DND-41 (cell line): ENCODE measurements around the gene TPD52L2.
A peak's percentile ranks its signal among the peaks of the same experiment; 100 is the strongest.
"Not testable (repeated sequence)": the region's sequence is repeated elsewhere in the genome, so short reads cannot be mapped to it uniquely, and the experiment has no call there.

Source experiments
- ATAC-seq: fragments of 200-7000 bp; cut with Tn5 transposase; 3 replicates; pipeline ENCODE4 v1.9.1; 2021; ENCODE audit warnings: low read depth; ENCODE audit not compliant: insufficient read depth
- DNase-seq: peaks from one replicate; pipeline ENCODE4 v3.0.0-alpha.2; 2020
- H2AFZ ChIP-seq: 2 replicates; pipeline ENCODE4 v1.6.0; 2012; ENCODE audit warnings: low read depth, low read length
- H3K27ac ChIP-seq: 2 replicates; pipeline ENCODE4 v1.5.1; 2012; ENCODE audit warnings: low read length, inconsistent platforms
- H3K27me3 ChIP-seq: fragments of 200-600 bp; sonication (generic); 2 replicates; pipeline ENCODE4 v1.6.0; 2012; ENCODE audit warnings: low read length, mild to moderate bottlenecking, inconsistent platforms; ENCODE audit not compliant: insufficient read depth, poor library complexity
- H3K36me3 ChIP-seq: 2 replicates; pipeline ENCODE4 v1.5.1; 2012; ENCODE audit warnings: low read length, inconsistent platforms; ENCODE audit not compliant: insufficient read depth
- H3K4me1 ChIP-seq: 2 replicates; pipeline ENCODE4 v1.5.1; 2012; ENCODE audit warnings: mild to moderate bottlenecking, low read length; ENCODE audit not compliant: insufficient read depth
- H3K4me2 ChIP-seq: 2 replicates; pipeline ENCODE4 v1.6.0; 2012; ENCODE audit warnings: mild to moderate bottlenecking, moderate library complexity, low read length, inconsistent platforms; ENCODE audit not compliant: insufficient read depth
- H3K4me3 ChIP-seq, 2 experiments: fragments of 200-600 bp in 1 of 2; shearing (Covaris generic) in 1 of 2; 2 replicates each; pipeline ENCODE4 v1.5.1; 2012 to 2016; ENCODE audit warnings: inconsistent platforms in 2 of 2, low read length in 2 of 2, mild to moderate bottlenecking in 2 of 2, low read depth in 1 of 2, moderate library complexity in 1 of 2
- H3K79me2 ChIP-seq: 2 replicates; pipeline ENCODE4 v1.6.0; 2012; ENCODE audit warnings: low read length, inconsistent platforms; ENCODE audit not compliant: insufficient read depth
- H3K9ac ChIP-seq: 2 replicates; pipeline ENCODE4 v1.6.0; 2012; ENCODE audit warnings: low read depth, mild to moderate bottlenecking, inconsistent platforms, low read length, moderate library complexity
- H3K9me3 ChIP-seq: 2 replicates; pipeline ENCODE4 v1.5.1; 2012; ENCODE audit warnings: low read length, moderate library complexity, mild to moderate bottlenecking, inconsistent platforms; ENCODE audit not compliant: insufficient read depth, severe bottlenecking
- H4K20me1 ChIP-seq: 2 replicates; pipeline ENCODE4 v1.6.0; 2012; ENCODE audit warnings: low read length; ENCODE audit not compliant: insufficient read depth
- EZH2 ChIP-seq: IDR thresholded peaks from 3 replicates; pipeline ENCODE4 v1.6.1; 2012; ENCODE audit warnings: borderline replicate concordance, low read depth, mild to moderate bottlenecking, moderate library complexity, low read length, inconsistent platforms; ENCODE audit not compliant: severe bottlenecking
- TF ChIP-seq, protein P1 (sequence below): IDR thresholded peaks from 2 replicates; pipeline ENCODE4 v1.5.1; 2012; ENCODE audit warnings: borderline replicate concordance, low read length, moderate library complexity, mild to moderate bottlenecking; ENCODE audit not compliant: poor library complexity, severe bottlenecking; ENCODE audit errors: extremely low read depth

TPD52L2 gene

DNA sequence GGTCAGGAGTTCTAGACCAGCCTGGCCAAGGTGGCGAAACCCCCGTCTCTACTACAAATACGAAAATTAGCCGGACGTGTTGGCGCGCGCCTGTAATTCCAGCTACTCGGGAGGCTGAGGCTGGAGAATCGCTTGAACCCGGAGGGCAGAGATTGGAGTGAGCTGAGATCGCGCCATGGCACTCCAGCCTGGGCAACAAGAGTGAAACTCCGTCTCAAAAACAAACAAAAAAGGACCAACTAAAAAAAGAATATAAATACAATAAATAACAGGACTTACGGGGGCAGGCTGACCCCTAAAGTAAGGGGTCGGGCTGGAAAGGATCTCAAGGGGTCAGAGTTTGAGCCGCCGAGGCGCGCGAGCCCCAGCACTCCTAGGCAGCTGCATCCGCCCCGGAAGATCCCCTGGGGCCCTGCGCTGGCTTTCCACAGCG, 509 bp upstream of the TPD52L2 start:
- peaks cover 43% of the 10 kb centered on the region for H3K36me3 ChIP-seq

DNA sequence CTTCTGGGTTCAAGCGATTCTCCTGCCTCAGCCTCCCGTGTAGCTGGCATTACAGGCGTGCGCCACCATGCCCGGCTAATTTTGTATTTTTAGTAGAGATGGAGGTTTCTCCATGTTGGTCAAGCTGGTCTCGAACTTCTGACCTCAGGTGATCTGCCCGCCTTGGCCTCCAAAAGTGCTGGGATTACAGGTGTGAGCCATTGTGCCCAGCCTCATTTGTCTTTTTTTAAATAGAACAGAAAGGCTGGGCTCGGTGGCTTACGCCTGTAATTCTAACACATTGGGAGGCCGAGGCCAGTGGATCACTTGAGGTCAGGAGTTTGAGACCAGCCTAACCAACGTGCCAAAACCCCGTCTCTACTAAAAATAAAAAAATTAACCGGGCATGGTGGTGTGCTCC, 2.0 kb downstream of the TPD52L2 start:
- peaks cover 60% of the 10 kb centered on the region for H3K79me2 ChIP-seq
- H2AFZ ChIP-seq, H3K9ac ChIP-seq, DNase-seq, H3K27ac ChIP-seq, H3K9me3 ChIP-seq, ATAC-seq, H3K27me3 ChIP-seq, H4K20me1 ChIP-seq: not testable (repeated sequence)
- peaks cover 39% of the 10 kb centered on the region for H3K4me1 ChIP-seq
- peak overlapping the region in 1 of 2 experiments; percentile 20; a peak in 1 of 4 replicates for H3K4me3 ChIP-seq
- H3K4me2 ChIP-seq: peak overlapping the region; percentile 99; the same call in 1 of the 2 replicates
- peaks cover 54% of the 10 kb centered on the region for H3K36me3 ChIP-seq

More for the DNA sequence above, 509 bp upstream of the TPD52L2 start:
- Histone ChIP-seq H3K9me3 (no peaks in the 10 kb centered on the region), H2AFZ (peak overlapping the region; percentile 95), H3K4me1 (peaks cover 39% of the 10 kb centered on the region), H4K20me1 (peaks cover 15% of the 10 kb centered on the region), H3K4me2 (peak overlapping the region; percentile 99), H3K27me3 (no peaks in the 10 kb centered on the region), H3K27ac (peak overlapping the region; percentile 72), H3K4me3 (peak overlapping the region; percentile 85 to 97), H3K9ac (peak overlapping the region; percentile 91), H3K79me2 (peaks cover 60% of the 10 kb centered on the region)
- no peak for DNase-seq
- TF ChIP-seq, protein P1, sequence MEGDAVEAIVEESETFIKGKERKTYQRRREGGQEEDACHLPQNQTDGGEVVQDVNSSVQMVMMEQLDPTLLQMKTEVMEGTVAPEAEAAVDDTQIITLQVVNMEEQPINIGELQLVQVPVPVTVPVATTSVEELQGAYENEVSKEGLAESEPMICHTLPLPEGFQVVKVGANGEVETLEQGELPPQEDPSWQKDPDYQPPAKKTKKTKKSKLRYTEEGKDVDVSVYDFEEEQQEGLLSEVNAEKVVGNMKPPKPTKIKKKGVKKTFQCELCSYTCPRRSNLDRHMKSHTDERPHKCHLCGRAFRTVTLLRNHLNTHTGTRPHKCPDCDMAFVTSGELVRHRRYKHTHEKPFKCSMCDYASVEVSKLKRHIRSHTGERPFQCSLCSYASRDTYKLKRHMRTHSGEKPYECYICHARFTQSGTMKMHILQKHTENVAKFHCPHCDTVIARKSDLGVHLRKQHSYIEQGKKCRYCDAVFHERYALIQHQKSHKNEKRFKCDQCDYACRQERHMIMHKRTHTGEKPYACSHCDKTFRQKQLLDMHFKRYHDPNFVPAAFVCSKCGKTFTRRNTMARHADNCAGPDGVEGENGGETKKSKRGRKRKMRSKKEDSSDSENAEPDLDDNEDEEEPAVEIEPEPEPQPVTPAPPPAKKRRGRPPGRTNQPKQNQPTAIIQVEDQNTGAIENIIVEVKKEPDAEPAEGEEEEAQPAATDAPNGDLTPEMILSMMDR: no peak
- TF ChIP-seq EZH2: no peak
- no peak for ATAC-seq

DNA sequence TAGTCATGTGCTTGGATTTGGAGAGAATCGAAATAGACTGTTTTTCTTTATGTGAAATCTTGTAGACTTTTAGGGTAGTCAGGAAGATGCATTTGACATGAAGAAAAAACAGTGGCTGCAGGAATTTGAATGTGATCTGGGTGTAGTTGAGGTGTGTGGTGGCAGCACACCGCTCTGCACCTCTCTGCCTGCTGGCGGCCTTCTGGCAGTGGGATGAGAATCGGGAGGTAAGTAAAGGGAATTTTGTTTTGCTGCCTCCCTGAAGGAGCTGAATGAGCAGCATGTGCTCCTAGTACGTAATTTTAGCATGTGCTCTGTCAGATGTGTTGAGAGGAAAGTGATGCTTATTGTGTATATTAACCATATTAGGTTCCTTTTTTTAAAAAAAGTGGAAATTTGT, 3.2 kb downstream of the TPD52L2 start:
- no peak overlapping the region for H2AFZ ChIP-seq
- H4K20me1 ChIP-seq: peaks cover 10% of the 10 kb centered on the region
- peaks cover 57% of the 10 kb centered on the region for H3K79me2 ChIP-seq
- DNase-seq: no peak
- no peak overlapping the region for H3K4me2 ChIP-seq
- H3K9ac ChIP-seq: no peak overlapping the region
- no peaks in the 10 kb centered on the region for H3K9me3 ChIP-seq
- no peak overlapping the region for H3K27ac ChIP-seq
- no peak overlapping the region for H3K4me3 ChIP-seq
- TF ChIP-seq EZH2: no peak
- TF ChIP-seq, protein P1: no peak
- no peaks in the 10 kb centered on the region for H3K27me3 ChIP-seq
- H3K4me1 ChIP-seq: peaks cover 36% of the 10 kb centered on the region
- ATAC-seq: no peak
- peaks cover 56% of the 10 kb centered on the region for H3K36me3 ChIP-seq

- no peak overlapping the region for H3K4me2 ChIP-seq
- H3K9me3 ChIP-seq: no peaks in the 10 kb centered on the region
- ATAC-seq (no peak), DNase-seq (no peak)
- H3K27me3 ChIP-seq: no peaks in the 10 kb centered on the region
- H4K20me1 ChIP-seq: peaks cover 18% of the 10 kb centered on the region
- no peak overlapping the region for H3K9ac ChIP-seq
- no peak overlapping the region for H2AFZ ChIP-seq
- H3K27ac ChIP-seq: no peak overlapping the region
- TF ChIP-seq EZH2: no peak
- TF ChIP-seq, protein P1: no peak
- no peak overlapping the region for H3K4me3 ChIP-seq
- H3K36me3 ChIP-seq: peaks cover 86% of the 10 kb centered on the region
- H3K4me1 ChIP-seq: no peaks in the 10 kb centered on the region
- peaks cover 25% of the 10 kb centered on the region; the same call in 1 of the 2 replicates for H3K79me2 ChIP-seq
Observed at GRCh38 chr20:63873477-63873971, 8.5 kb downstream of the TPD52L2 start.

DNA sequence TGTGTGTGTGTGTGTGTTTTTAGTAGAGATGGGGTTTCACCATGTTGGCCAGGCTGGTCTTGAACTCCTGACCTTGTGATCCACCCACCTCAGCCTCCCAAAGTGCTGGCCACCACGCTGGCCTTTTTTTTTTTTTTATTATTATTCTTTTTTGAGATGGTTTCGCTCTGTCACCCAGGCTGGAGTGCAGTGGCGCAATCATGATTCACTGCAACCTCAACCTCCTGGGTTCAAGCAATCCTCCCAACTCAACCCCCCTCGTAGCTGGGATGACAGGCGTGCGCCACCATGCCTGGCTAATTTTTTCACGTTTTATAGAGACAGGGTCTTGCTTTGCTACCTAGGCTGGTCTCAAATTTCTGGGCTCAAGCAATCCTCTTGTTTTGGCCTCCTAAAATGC, 9.2 kb downstream of the TPD52L2 start:
- not testable (repeated sequence) for H2AFZ ChIP-seq, H3K4me1 ChIP-seq, H3K4me3 ChIP-seq, H3K4me2 ChIP-seq, ATAC-seq, DNase-seq, H3K9me3 ChIP-seq, H3K9ac ChIP-seq, H3K27me3 ChIP-seq, H3K27ac ChIP-seq
- Histone ChIP-seq H3K79me2 (peaks cover 19% of the 10 kb centered on the region; the same call in 1 of the 2 replicates), H4K20me1 (peaks cover 20% of the 10 kb centered on the region), H3K36me3 (peaks cover 86% of the 10 kb centered on the region)
